GM21825 (cell line): ENCODE measurements around the gene MACC1.

Experiments used
- ATAC-seq: cut with Tn5 transposase; IDR thresholded peaks from one replicate; pipeline ENCODE4 v1.9.1; 2021; ENCODE audit warnings: mild to moderate bottlenecking, moderate library complexity; ENCODE audit not compliant: unreplicated experiment

MACC1 gene

GRCh38 chr7:20229646-20230500 lies 12.7 kb upstream of the MACC1 start:
- no peak for ATAC-seq

- no peak for ATAC-seq
Observed at GRCh38 chr7:20229081-20229480, 11.9 kb upstream of the MACC1 start.

- ATAC-seq, result no peak
Observed at GRCh38 chr7:20228654-20229053, 11.5 kb upstream of the MACC1 start.

GRCh38 chr7:20227291-20227795 lies 10.2 kb upstream of the MACC1 start:
- no peak for ATAC-seq

- ATAC-seq, result no peak
Observed at GRCh38 chr7:20226860-20227259, 9.7 kb upstream of the MACC1 start.

GRCh38 chr7:20225384-20225783 lies 8.2 kb upstream of the MACC1 start:
- no peak for ATAC-seq

GRCh38 chr7:20224025-20224424 lies 6.8 kb upstream of the MACC1 start:
- ATAC-seq, result no peak

GRCh38 chr7:20223356-20223755 lies 6.2 kb upstream of the MACC1 start:
- no peak for ATAC-seq

- no peak for ATAC-seq
Observed at GRCh38 chr7:20222219-20222828, 5.1 kb upstream of the MACC1 start.

- ATAC-seq, result peak; percentile 13
Observed at GRCh38 chr7:20220921-20221547, 3.9 kb upstream of the MACC1 start.

- ATAC-seq, result peak; percentile 13
Observed at GRCh38 chr7:20220293-20220761, 3.1 kb upstream of the MACC1 start.

- peak; percentile 82 for ATAC-seq
Observed at GRCh38 chr7:20219446-20220292, 2.5 kb upstream of the MACC1 start.

- ATAC-seq, result no peak
Observed at GRCh38 chr7:20219062-20219445, 1.9 kb upstream of the MACC1 start.

GRCh38 chr7:20218279-20218678 lies 1.1 kb upstream of the MACC1 start:
- no peak for ATAC-seq

- ATAC-seq, result no peak
Observed at GRCh38 chr7:20216406-20217036, 663 bp downstream of the MACC1 start.

- no peak for ATAC-seq
Observed at GRCh38 chr7:20214921-20215669, 2.1 kb downstream of the MACC1 start.

GRCh38 chr7:20214132-20214531 lies 3.1 kb downstream of the MACC1 start:
- ATAC-seq, result no peak

- no peak for ATAC-seq
Observed at GRCh38 chr7:20213378-20213777, 3.8 kb downstream of the MACC1 start.

- no peak for ATAC-seq
Observed at GRCh38 chr7:20211376-20211775, 5.8 kb downstream of the MACC1 start.
